Measurements from ENCODE around the gene TGM5. TPM values are rescaled to one million over a fixed set of nuclear protein-coding genes. Genes with fewer than 3 reads are reported as not detected.

The TGM5 gene
- total and polyA plus RNA-seq, 2 experiments from 2014 or later, result not detected

DNA sequence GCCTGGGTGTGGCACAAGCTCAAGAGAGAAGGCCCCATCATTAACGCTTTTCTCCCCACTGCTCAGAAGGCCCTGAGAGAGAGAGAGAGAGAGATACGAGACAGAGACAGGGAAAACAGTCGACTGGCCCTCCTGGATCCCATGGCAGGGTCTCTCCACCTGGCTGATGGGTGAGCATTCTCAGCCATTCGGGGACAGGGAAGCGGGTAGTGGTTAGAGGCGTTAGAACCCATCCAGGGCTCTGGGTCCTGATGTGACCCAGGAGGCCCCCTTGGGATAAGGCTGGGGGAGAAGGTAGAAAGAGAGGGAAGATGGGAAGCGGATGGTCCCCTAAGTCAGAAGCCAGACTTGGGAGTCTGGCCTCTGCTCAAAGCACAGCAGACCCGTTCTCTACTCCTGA, 7.9 kb downstream of the TGM5 start:
- Histone ChIP-seq H3K4me2 (no peak overlapping the region), H3K36me3 (replicated peaks; ENCODE audit: insufficient read depth, low read depth) (no peaks in the 10 kb centered on the region), H3K9me3 (ENCODE audit: low read depth) (no peaks in the 10 kb centered on the region), H3K4me3 (no peak overlapping the region), H3K27me3 (peaks cover 9% of the 10 kb centered on the region), H3K27ac (no peak overlapping the region), H3K4me1 (ENCODE audit: insufficient read depth) (no peaks in the 10 kb centered on the region), H4K20me1 (ENCODE audit: insufficient read depth, poor library complexity, severe bottlenecking) (no peaks in the 10 kb centered on the region), H2AFZ (no peak overlapping the region), H3K79me2 (no peaks in the 10 kb centered on the region), H3K9me2 (replicated peaks; ENCODE audit: insufficient read depth) (no peaks in the 10 kb centered on the region)
- no peak for DNase-seq (ENCODE audit: low spot score)
- WGBS (ENCODE audit: low lambda C conversion rate, missing lambda C conversion rate), result 84% methylated on average over 8 of the region's 8 CpGs
- TF ChIP-seq EZH2 (IDR thresholded peaks at IDR 0.05; ENCODE audit: borderline replicate concordance) (no peak), EZH2phosphoT487 (IDR thresholded peaks at IDR 0.05; ENCODE audit: low read depth, severe bottlenecking, unreplicated experiment) (no peak), CTCF (IDR thresholded peaks at IDR 0.05; ENCODE audit: poor library complexity) (no peak)

DNA sequence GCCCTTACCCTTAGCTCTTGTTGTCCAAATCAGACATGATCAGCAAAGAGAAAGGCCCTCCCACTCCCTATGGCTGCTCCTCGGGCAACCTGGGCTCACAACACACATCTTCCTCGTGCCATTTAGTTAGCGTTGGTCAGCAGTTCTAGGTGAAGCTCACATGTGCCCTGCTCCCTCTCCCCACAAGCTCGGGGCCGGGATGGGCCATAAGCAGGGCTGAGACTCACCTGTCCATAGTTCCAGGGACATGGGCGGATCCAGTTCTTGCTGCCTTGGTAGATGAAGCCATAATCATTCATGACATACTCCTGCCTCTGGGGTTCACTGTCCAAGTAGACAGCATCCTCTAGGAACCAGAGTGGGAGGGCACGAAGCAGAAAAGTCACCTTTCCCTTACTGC, 10.4 kb downstream of the TGM5 start:
- Histone ChIP-seq H3K27me3 (no peaks in the 10 kb centered on the region), H3K9me2 (replicated peaks; ENCODE audit: insufficient read depth) (no peaks in the 10 kb centered on the region), H3K79me2 (no peaks in the 10 kb centered on the region), H3K9me3 (ENCODE audit: low read depth) (no peaks in the 10 kb centered on the region), H3K4me2 (no peak overlapping the region), H3K4me1 (ENCODE audit: insufficient read depth) (no peaks in the 10 kb centered on the region), H3K4me3 (no peak overlapping the region), H3K36me3 (replicated peaks; ENCODE audit: insufficient read depth, low read depth) (no peaks in the 10 kb centered on the region), H2AFZ (no peak overlapping the region), H4K20me1 (ENCODE audit: insufficient read depth, poor library complexity, severe bottlenecking) (no peaks in the 10 kb centered on the region), H3K27ac (no peak overlapping the region)
- 86% methylated on average over 7 of the region's 7 CpGs for WGBS (ENCODE audit: low lambda C conversion rate, missing lambda C conversion rate)
- TF ChIP-seq EZH2phosphoT487 (IDR thresholded peaks at IDR 0.05; ENCODE audit: low read depth, severe bottlenecking, unreplicated experiment) (no peak), CTCF (IDR thresholded peaks at IDR 0.05; ENCODE audit: poor library complexity) (no peak), EZH2 (IDR thresholded peaks at IDR 0.05; ENCODE audit: borderline replicate concordance) (no peak)
- no peak for DNase-seq (ENCODE audit: low spot score)

DNA sequence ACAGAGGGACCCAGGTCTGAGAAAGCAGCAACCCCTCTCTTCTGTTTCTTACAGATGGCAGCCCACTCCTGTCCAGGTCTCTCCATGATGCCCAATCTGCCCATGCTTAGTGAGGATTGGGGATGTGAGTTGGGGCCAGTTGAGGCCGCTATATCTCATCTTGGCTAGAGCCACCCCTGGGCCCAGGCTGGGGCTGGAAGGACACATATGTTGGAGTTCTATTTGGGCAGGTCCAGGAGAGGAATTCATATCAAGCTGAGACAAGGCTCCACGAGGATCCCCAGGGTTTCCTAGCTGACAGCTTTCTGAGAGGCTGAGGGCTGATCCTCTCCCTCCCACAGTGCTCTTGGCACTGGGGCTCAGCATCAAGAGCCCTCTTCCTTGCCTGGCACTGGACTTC, 11.4 kb downstream of the TGM5 start:
- no peaks in the 10 kb centered on the region for H3K27me3 ChIP-seq
- no peak overlapping the region for H2AFZ ChIP-seq
- no peak overlapping the region for H3K27ac ChIP-seq
- TF ChIP-seq CTCF (IDR thresholded peaks at IDR 0.05; ENCODE audit: poor library complexity), result no peak
- no peak for TF ChIP-seq EZH2phosphoT487 (IDR thresholded peaks at IDR 0.05; ENCODE audit: low read depth, severe bottlenecking, unreplicated experiment)
- no peaks in the 10 kb centered on the region for H3K79me2 ChIP-seq
- H3K4me3 ChIP-seq, result no peak overlapping the region
- WGBS (ENCODE audit: low lambda C conversion rate, missing lambda C conversion rate), result 67% methylated on average over 2 of the region's 2 CpGs
- H3K4me1 ChIP-seq (ENCODE audit: insufficient read depth), result no peaks in the 10 kb centered on the region
- no peak overlapping the region for H3K4me2 ChIP-seq
- no peaks in the 10 kb centered on the region for H3K9me3 ChIP-seq (ENCODE audit: low read depth)
- H3K9me2 ChIP-seq (replicated peaks; ENCODE audit: insufficient read depth), result no peaks in the 10 kb centered on the region
- H3K36me3 ChIP-seq (replicated peaks; ENCODE audit: insufficient read depth, low read depth), result no peaks in the 10 kb centered on the region
- DNase-seq (ENCODE audit: low spot score), result no peak
- no peaks in the 10 kb centered on the region for H4K20me1 ChIP-seq (ENCODE audit: insufficient read depth, poor library complexity, severe bottlenecking)

All from hepatocyte (in vitro differentiated cells).